ENCODE data around the gene HEXD.

The HEXD gene

DNA sequence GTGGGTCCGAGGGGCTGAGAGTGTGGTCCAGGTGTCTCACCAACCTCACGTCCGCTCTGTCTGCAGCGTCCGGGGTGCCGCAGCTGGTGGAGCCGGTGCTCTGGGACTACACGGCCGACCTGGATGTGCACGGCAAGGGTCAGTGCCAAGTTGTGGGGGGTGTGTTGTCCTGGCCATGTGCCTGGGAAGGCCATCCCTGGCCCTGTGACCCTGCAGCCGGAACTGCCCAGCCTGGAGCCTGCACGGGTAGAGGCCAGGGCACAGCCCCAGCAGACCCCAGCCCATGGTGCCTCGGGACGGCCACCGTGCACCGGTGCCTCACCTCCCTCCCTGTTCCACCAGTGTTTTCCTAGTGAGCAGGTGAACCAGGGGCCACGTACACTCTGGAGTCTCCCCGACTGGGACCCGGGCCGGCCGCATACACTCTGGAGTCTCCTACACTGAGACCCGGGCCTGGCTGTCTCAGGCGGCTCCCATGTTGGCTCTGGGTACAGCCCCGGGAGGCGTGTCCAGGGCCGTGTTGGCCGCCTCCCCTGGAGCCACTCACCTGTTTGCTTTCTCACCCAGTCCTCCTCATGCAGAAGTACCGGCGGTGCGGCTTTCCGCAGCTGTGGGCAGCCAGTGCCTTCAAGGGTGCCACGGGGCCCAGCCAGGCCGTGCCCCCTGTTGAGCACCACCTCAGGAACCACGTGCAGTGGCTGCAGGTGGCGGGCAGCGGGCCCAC lies 18.6 kb downstream of the HEXD start:
- no peak for DNase-seq (ENCODE audit: low read depth, low spot score)
- Histone ChIP-seq H3K36me3 (ENCODE audit: control insufficient read depth, insufficient read depth, low read length) (peaks cover 2% of the 10 kb centered on the region; the same call in 1 of the 2 replicates), H3K4me1 (ENCODE audit: control insufficient read depth, insufficient read depth, low read length) (peaks cover 2% of the 10 kb centered on the region; the same call in 1 of the 2 replicates), H3K27ac (ENCODE audit: low read length) (no peak overlapping the region), H3K4me3 (ENCODE audit: low read length) (no peak overlapping the region), H3K9me3 (ENCODE audit: control insufficient read depth, insufficient read depth, low read length) (no peaks in the 10 kb centered on the region), H3K27me3 (ENCODE audit: control insufficient read depth, insufficient read depth, low read length) (no peaks in the 10 kb centered on the region)
- no CpG with 5 or more reads among the region's 36 CpGs for WGBS (ENCODE audit: insufficient coverage, insufficient read length)

DNA sequence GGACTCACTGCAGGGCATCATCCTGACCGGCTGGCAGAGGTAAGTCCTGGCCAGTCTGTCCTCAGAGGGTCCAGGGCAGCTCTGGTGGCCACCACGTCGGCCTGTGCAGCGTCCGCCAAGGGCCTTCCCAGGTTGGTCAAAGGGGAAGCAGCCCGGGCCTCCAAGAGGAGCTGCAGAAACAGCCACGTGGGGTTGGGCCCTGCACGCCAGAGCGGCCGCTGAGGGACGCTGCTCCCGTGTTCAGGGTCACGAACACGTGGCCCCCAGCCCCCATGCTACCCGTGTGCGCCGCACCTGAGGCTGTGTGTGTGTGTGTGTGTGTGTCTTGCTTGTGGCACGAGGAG lies 19.1 kb downstream of the HEXD start:
- Histone ChIP-seq H3K36me3 (ENCODE audit: control insufficient read depth, insufficient read depth, low read length) (peaks cover 2% of the 10 kb centered on the region; the same call in 1 of the 2 replicates), H3K4me1 (ENCODE audit: control insufficient read depth, insufficient read depth, low read length) (peaks cover 2% of the 10 kb centered on the region; the same call in 1 of the 2 replicates), H3K9me3 (ENCODE audit: control insufficient read depth, insufficient read depth, low read length) (no peaks in the 10 kb centered on the region), H3K27ac (ENCODE audit: low read length) (no peak overlapping the region), H3K4me3 (ENCODE audit: low read length) (no peak overlapping the region), H3K27me3 (ENCODE audit: control insufficient read depth, insufficient read depth, low read length) (no peaks in the 10 kb centered on the region)
- WGBS (ENCODE audit: insufficient coverage, insufficient read length), result no CpG with 5 or more reads among the region's 18 CpGs
- no peak for DNase-seq (ENCODE audit: low read depth, low spot score)

DNA sequence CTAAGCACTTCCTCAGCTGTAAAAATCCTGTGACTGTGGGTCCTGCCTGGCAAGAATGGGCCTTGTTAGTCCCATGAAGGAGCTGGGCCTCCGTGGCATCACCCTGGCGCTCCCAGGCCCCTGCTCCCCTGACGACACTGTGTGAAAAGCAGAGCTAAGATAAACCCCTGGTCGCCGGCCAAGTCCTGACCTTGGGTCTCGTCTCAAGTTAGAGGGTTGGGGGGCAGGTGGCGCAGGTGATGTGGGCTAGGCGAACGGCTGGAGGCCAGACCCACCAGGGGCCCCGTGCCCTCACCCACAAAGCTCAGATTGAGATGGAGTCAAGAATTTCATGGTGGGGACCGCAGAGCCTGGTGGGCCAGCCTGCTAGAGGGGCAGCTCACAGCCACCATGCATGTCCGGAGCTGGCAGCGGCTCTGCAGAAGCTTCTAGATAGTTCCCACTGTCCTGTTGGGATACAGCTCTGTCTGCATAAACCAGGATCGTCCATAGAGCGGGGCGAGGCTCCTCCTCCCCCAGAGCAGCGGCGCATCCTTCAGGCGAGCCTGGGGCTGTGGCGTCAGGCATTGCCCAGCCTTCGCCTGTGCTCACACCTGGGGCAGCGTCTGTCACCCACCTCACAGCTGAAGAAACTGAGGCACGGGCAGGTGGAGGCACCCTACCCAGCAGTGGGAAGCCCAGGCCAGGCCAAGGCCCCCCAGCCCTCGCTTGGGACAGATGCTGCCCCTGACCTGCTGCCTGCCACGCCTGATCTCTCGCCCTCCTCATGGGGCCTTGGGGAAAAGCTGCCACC lies 20.4 kb downstream of the HEXD start:
- Histone ChIP-seq H3K27ac (ENCODE audit: low read length) (no peak overlapping the region), H3K27me3 (ENCODE audit: control insufficient read depth, insufficient read depth, low read length) (no peaks in the 10 kb centered on the region), H3K9me3 (ENCODE audit: control insufficient read depth, insufficient read depth, low read length) (no peaks in the 10 kb centered on the region), H3K4me1 (ENCODE audit: control insufficient read depth, insufficient read depth, low read length) (peaks cover 2% of the 10 kb centered on the region; the same call in 1 of the 2 replicates), H3K4me3 (ENCODE audit: low read length) (no peak overlapping the region), H3K36me3 (ENCODE audit: control insufficient read depth, insufficient read depth, low read length) (peaks cover 11% of the 10 kb centered on the region)
- no peak for DNase-seq (ENCODE audit: low read depth, low spot score)
- no CpG with 5 or more reads among the region's 26 CpGs for WGBS (ENCODE audit: insufficient coverage, insufficient read length)

DNA sequence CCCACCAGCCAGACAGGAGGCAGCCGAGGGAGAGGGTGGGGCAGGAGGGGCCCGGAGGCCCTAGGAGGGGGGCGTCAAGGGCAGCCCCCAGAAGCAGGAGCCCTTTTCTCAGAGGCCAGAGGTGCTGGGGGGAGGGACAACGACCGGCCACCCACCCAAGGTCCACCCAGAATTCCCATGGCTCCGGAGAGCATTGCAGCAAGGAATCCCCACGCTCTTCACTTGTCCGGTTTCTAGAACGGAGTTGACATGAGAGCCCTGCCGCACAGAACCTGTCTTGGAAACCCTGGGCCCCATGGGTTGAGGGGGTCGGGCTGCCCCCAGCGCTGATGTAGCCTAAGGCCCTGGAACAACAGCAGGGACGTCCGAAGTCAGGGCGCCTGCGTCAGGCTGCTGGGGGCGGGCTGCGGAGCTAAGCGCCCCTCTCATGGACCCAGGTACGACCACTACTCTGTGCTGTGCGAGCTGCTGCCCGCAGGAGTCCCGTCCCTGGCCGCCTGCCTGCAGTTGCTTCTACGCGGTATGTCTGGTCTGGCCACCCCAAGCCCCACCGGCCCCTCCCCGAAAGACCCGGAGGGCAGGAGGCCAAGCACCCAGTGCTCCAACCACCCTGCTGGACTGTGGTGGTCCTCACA lies 21.2 kb downstream of the HEXD start:
- no peaks in the 10 kb centered on the region for H3K9me3 ChIP-seq (ENCODE audit: control insufficient read depth, insufficient read depth, low read length)
- H3K36me3 ChIP-seq (ENCODE audit: control insufficient read depth, insufficient read depth, low read length), result peaks cover 18% of the 10 kb centered on the region
- no CpG with 5 or more reads among the region's 29 CpGs for WGBS (ENCODE audit: insufficient coverage, insufficient read length)
- 0 out of 2 replicates have a peak, but pooled peaks cover 2% of the 10 kb centered on the region for H3K4me1 ChIP-seq (ENCODE audit: control insufficient read depth, insufficient read depth, low read length)
- DNase-seq (ENCODE audit: low read depth, low spot score), result no peak
- H3K4me3 ChIP-seq (ENCODE audit: low read length), result no peak overlapping the region
- H3K27me3 ChIP-seq (ENCODE audit: control insufficient read depth, insufficient read depth, low read length), result no peaks in the 10 kb centered on the region
- no peak overlapping the region for H3K27ac ChIP-seq (ENCODE audit: low read length)

DNA sequence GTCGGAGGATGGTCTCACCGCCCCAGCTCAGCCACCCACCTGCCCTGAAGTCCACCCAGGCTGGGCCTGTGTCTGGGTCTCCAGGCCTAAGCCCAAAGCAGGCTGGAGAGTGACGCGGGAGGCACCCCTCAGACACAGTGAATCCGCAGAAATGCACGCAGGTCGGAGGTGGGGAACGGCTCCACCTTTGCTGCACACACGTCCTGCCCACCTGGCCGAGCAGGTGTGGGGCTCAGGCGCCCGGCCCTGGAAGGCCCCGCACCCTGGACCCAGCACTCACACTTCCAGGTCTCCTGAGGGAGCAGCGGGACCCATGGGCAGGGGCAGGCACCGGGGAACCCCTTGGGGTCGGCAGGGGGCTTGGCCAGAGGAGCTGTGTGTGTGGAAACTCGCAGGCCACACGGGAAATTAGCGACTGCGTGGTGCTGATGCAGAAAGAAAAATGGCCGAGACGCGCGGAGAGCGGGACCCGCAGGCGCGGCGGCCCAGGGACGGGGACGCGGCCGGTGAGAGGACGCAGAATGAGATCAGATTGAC lies 21.8 kb downstream of the HEXD start:
- Histone ChIP-seq H3K9me3 (ENCODE audit: control insufficient read depth, insufficient read depth, low read length) (no peaks in the 10 kb centered on the region), H3K4me3 (ENCODE audit: low read length) (no peak overlapping the region), H3K36me3 (ENCODE audit: control insufficient read depth, insufficient read depth, low read length) (peaks cover 22% of the 10 kb centered on the region), H3K4me1 (ENCODE audit: control insufficient read depth, insufficient read depth, low read length) (0 out of 2 replicates have a peak, but pooled peaks cover 2% of the 10 kb centered on the region), H3K27ac (ENCODE audit: low read length) (no peak overlapping the region), H3K27me3 (ENCODE audit: control insufficient read depth, insufficient read depth, low read length) (no peaks in the 10 kb centered on the region)
- DNase-seq (ENCODE audit: low read depth, low spot score), result no peak
- WGBS (ENCODE audit: insufficient coverage, insufficient read length), result no CpG with 5 or more reads among the region's 34 CpGs

DNA sequence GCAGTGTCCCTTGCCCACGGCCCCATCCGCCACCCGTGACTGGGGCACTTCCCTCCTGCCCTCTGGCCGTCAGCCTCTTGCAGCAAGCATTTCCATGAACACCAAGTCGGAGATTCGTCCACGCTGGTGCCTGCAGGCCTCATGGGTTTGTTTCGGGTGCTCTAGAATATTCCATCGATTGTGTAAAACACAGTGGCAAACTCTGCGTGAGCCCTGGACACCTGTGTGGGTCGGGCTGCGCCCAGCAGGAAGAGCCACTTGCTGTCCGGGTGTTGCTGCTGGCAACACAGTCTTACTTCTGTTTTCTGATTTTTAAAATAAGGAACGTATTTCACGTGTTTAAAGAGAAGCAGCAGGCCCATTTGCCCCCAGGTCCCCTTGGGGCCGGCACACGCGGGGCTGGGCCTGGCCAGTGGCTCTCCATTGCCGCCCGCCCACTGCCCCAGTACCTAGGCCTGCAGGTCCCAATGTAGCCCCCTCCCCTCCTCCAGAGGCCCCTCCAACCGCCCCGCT lies 22.4 kb downstream of the HEXD start:
- no peaks in the 10 kb centered on the region for H3K9me3 ChIP-seq (ENCODE audit: control insufficient read depth, insufficient read depth, low read length)
- no peaks in the 10 kb centered on the region for H3K27me3 ChIP-seq (ENCODE audit: control insufficient read depth, insufficient read depth, low read length)
- no peak for DNase-seq (ENCODE audit: low read depth, low spot score)
- H3K4me3 ChIP-seq (ENCODE audit: low read length), result no peak overlapping the region
- no peak overlapping the region for H3K27ac ChIP-seq (ENCODE audit: low read length)
- no CpG with 5 or more reads among the region's 22 CpGs for WGBS (ENCODE audit: insufficient coverage, insufficient read length)
- H3K36me3 ChIP-seq (ENCODE audit: control insufficient read depth, insufficient read depth, low read length), result peaks cover 22% of the 10 kb centered on the region
- 0 out of 2 replicates have a peak, but pooled peaks cover 2% of the 10 kb centered on the region for H3K4me1 ChIP-seq (ENCODE audit: control insufficient read depth, insufficient read depth, low read length)

DNA sequence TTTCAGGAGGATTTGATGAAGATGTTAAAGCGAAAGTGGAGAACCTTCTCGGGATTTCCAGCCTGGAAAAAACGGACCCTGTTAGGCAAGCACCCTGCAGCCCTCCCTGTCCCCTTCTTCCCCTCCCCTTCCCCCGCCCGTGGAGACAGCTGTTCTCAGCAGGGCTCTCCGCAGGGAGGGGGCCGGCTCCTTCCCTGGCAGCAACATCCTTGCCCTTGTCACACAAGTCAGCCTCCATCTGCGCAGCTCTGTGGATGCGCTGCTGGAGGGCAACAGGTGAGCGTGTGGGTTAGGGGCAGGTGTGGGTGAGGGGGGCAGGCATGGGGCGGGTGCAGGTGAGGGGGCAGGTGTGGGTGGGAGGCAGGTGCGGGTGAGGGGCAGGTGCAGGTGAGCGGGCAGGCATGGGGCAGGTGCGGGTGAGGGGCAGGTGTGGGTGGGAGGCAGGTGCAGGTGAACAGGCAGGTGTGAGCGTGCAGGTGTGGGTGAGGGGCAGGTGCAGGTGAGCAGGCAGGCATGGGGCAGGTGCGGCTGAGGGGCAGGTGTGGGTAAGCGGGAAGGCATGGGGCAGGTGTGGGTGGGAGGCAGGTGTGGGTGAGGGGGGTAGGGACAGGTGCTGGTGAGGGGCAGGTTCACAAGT lies 23.0 kb downstream of the HEXD start:
- WGBS (ENCODE audit: insufficient coverage, insufficient read length), result no CpG with 5 or more reads among the region's 17 CpGs
- no peak for DNase-seq (ENCODE audit: low read depth, low spot score)
- Histone ChIP-seq H3K36me3 (ENCODE audit: control insufficient read depth, insufficient read depth, low read length) (peaks cover 22% of the 10 kb centered on the region), H3K9me3 (ENCODE audit: control insufficient read depth, insufficient read depth, low read length) (no peaks in the 10 kb centered on the region), H3K4me1 (ENCODE audit: control insufficient read depth, insufficient read depth, low read length) (0 out of 2 replicates have a peak, but pooled peaks cover 2% of the 10 kb centered on the region), H3K4me3 (ENCODE audit: low read length) (no peak overlapping the region), H3K27me3 (ENCODE audit: control insufficient read depth, insufficient read depth, low read length) (no peaks in the 10 kb centered on the region), H3K27ac (ENCODE audit: low read length) (no peak overlapping the region)

DNA sequence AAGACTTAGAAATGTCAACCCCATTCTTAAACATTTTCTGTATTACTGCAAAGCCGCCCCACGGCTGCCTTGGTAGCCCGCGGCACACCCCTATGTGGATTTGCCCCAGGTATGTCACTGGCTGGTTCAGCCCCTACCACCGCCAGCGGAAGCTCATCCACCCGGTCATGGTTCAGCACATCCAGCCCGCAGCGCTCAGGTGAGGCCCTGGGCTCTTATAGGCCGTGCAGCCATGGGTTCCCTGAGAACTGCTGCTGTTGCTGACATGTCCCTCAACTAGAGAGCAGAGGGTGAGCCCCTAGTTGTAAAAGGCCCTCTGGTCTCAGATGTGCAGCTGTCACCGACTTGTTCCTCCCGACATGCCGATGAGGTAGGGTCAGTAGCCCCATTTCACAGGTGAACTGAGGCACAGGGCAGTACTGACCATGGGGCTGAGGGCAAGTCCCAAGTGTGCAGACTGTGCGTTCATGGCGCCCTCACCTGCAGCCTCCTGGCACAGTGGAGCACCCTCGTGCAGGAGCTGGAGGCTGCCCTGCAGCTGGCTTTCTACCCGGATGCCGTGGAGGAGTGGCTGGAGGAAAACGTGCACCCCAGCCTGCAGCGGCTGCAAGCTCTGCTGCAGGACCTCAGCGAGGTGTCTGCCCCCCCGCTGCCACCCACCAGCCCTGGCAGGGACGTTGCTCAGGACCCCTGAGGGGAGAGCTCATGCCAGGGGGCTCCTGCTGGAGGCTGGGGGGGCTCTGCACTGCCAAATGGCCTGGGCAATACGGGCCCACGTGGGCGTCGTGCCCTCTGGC lies 23.7 kb downstream of the HEXD start:
- DNase-seq (ENCODE audit: low read depth, low spot score), result no peak
- Histone ChIP-seq H3K27me3 (ENCODE audit: control insufficient read depth, insufficient read depth, low read length) (no peaks in the 10 kb centered on the region), H3K36me3 (ENCODE audit: control insufficient read depth, insufficient read depth, low read length) (peaks cover 20% of the 10 kb centered on the region), H3K27ac (ENCODE audit: low read length) (no peak overlapping the region), H3K4me3 (ENCODE audit: low read length) (no peak overlapping the region), H3K4me1 (ENCODE audit: control insufficient read depth, insufficient read depth, low read length) (0 out of 2 replicates have a peak, but pooled peaks cover 2% of the 10 kb centered on the region), H3K9me3 (ENCODE audit: control insufficient read depth, insufficient read depth, low read length) (no peaks in the 10 kb centered on the region)
- no CpG with 5 or more reads among the region's 27 CpGs for WGBS (ENCODE audit: insufficient coverage, insufficient read length)

DNA sequence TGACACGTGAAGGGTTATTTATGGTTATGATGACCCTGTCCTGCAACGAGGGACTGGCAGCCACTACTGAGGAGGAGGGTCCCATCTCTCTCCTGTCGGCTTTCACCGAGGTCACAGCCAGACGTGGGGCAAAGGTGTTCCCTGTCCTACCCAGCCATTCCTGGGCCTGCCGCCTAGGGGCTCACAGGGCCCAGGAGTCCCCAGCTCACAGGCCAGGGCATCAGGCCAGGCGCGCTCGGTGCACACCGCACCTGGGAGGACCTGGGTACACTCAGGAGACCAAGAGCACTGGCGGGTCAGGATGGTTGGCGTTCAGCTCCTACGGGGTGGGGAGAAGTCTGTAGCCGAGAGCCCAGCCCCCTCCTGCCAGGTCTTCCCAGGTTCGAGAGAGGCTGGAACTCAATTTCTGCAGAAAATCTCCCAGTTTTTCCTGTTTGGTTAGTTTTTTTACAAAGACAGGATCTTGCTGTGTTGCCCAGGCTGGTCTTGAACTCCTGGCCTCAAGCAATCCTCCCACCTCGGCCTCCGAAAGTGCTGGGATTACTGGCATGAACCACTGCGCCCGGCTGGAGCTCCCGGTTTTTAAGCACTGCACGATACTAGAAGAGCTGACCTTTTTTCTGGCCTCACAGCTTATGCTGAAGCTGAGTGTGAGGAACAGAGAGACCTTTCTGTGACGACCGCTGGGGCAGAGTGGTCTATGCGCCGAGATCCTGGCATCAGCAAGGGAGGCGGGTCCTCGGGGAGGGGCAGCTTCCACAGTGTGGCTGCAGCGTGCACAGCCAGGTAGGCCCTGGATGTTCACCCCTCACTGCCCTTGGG lies 24.7 kb downstream of the HEXD start:
- Histone ChIP-seq H3K27ac (ENCODE audit: low read length) (no peak overlapping the region), H3K4me1 (ENCODE audit: control insufficient read depth, insufficient read depth, low read length) (0 out of 2 replicates have a peak, but pooled peaks cover 2% of the 10 kb centered on the region), H3K9me3 (ENCODE audit: control insufficient read depth, insufficient read depth, low read length) (no peaks in the 10 kb centered on the region), H3K36me3 (ENCODE audit: control insufficient read depth, insufficient read depth, low read length) (peaks cover 20% of the 10 kb centered on the region), H3K4me3 (ENCODE audit: low read length) (no peak overlapping the region), H3K27me3 (ENCODE audit: control insufficient read depth, insufficient read depth, low read length) (no peaks in the 10 kb centered on the region)
- no peak for DNase-seq (ENCODE audit: low read depth, low spot score)
- whole genome bisulfite sequencing (ENCODE audit: insufficient coverage, insufficient read length), result no CpG with 5 or more reads among the region's 28 CpGs
